Islet precursor cell (in vitro differentiated cells): Measurements from ENCODE around the gene MMP10.

Source experiments
- DNase-seq: peaks from one replicate; pipeline ENCODE4 v3.0.0-alpha.2; 2018

MMP10 gene

DNA sequence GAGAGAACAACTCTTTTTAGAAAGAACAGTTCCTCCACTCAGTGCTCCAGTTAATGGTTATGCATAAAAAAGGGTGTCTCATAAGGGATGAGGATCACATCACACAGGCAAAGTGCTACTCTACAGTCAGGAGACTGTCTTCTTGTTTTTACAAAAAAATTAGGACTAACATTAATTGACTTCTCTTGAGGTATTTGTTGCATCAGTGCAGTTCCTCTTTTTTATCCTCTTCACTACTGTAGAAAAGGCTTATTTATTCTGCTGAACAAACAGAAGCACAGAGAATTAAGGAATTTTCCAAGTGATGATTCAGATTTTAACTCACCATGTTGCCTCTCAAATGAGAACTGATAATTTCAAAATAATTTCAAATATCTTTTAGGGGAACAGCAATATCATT is 57.6 kb downstream of the MMP10 start:
- DNase-seq: no peak
